SK-N-SH treated with all-trans-retinoic acid at 6 μM for 48 hours (cell line): ENCODE data around the gene SPEM1.

Experiments used
- ARNTL ChIP-seq: fragments of 450-650 bp; formaldehyde crosslinking; IDR thresholded peaks from 2 replicates; pipeline ENCODE4 v1.5.0; 2020; ENCODE audit warnings: low read depth, mild to moderate bottlenecking, moderate library complexity, borderline replicate concordance
- BACH2 ChIP-seq: fragments of 250-450 bp; sonication (Bioruptor Pico); IDR thresholded peaks from 2 replicates; pipeline ENCODE4 v1.9.0; 2021; ENCODE audit warnings: mild to moderate bottlenecking, borderline replicate concordance
- ISL1 ChIP-seq: fragments of 250-450 bp; sonication (Bioruptor Pico); IDR thresholded peaks from 2 replicates; pipeline ENCODE4 v2.1.2; 2022; ENCODE audit warnings: mild to moderate bottlenecking, moderate library complexity
- OSR1 ChIP-seq: fragments of 250-450 bp; sonication (Bioruptor Pico); IDR thresholded peaks from 2 replicates; pipeline ENCODE4 v1.8.0; 2022; ENCODE audit warnings: moderate library complexity, mild to moderate bottlenecking, inconsistent platforms
- TOX ChIP-seq: fragments of 250-450 bp; sonication (Bioruptor Pico); IDR thresholded peaks from 2 replicates; pipeline ENCODE4 v1.8.0; 2021; ENCODE audit warnings: mild to moderate bottlenecking, moderate library complexity, borderline replicate concordance
- ZFP3 ChIP-seq: fragments of 250-450 bp; sonication (Bioruptor Pico); IDR thresholded peaks from 2 replicates; pipeline ENCODE4 v1.5.0; 2020; ENCODE audit warnings: mild to moderate bottlenecking, moderate library complexity
- ZFP30 ChIP-seq: fragments of 450-650 bp; formaldehyde crosslinking; IDR thresholded peaks from 2 replicates; pipeline ENCODE4 v1.5.0; 2022; ENCODE audit warnings: mild to moderate bottlenecking, moderate library complexity
- ZNF565 ChIP-seq: fragments of 450-650 bp; formaldehyde crosslinking; conservative IDR thresholded peaks from 2 replicates; pipeline ENCODE4 v1.5.0; 2020; ENCODE audit warnings: low read depth, mild to moderate bottlenecking, moderate library complexity
- ZNF70 ChIP-seq: fragments of 450-650 bp; formaldehyde crosslinking; IDR thresholded peaks from 2 replicates; pipeline ENCODE4 v1.5.0; 2020; ENCODE audit warnings: mild to moderate bottlenecking, moderate library complexity
- TF ChIP-seq, protein P1 (sequence below): fragments of 250-450 bp; sonication (Bioruptor Pico); IDR thresholded peaks from 2 replicates; pipeline ENCODE4 v1.8.0; 2020; ENCODE audit warnings: mild to moderate bottlenecking, moderate library complexity, borderline replicate concordance
- TF ChIP-seq, protein P2 (sequence below): fragments of 250-450 bp; sonication (Bioruptor Pico); IDR thresholded peaks from 2 replicates; pipeline ENCODE4 v1.5.1; 2020; ENCODE audit warnings: low read depth, mild to moderate bottlenecking, moderate library complexity
- TF ChIP-seq, protein P3 (sequence below): fragments of 250-450 bp; sonication (Bioruptor Pico); IDR thresholded peaks from 2 replicates; pipeline ENCODE4 v1.5.1; 2021; ENCODE audit warnings: mild to moderate bottlenecking, moderate library complexity

DNA sequence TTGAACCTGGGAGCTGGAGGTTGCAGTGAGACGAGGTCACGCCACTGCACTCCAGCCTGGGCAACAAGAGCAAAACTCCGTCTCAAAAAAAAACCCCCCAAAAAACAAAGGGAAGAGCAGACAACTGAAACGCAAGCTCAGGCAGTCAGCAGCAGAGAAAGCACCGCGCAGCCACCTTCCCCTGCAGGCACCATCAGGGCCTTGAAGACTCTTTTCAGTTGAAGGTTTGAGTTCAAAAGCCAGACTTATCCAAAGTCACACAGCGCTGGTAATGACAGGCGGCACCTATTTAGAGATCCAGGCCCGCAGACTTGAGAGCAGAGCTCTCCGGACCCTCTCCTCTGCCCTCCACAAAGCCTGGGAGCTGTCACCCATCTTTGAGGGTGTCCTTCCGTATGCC lies 48.2 kb downstream of the SPEM1 start:
- TF ChIP-seq, protein P1, sequence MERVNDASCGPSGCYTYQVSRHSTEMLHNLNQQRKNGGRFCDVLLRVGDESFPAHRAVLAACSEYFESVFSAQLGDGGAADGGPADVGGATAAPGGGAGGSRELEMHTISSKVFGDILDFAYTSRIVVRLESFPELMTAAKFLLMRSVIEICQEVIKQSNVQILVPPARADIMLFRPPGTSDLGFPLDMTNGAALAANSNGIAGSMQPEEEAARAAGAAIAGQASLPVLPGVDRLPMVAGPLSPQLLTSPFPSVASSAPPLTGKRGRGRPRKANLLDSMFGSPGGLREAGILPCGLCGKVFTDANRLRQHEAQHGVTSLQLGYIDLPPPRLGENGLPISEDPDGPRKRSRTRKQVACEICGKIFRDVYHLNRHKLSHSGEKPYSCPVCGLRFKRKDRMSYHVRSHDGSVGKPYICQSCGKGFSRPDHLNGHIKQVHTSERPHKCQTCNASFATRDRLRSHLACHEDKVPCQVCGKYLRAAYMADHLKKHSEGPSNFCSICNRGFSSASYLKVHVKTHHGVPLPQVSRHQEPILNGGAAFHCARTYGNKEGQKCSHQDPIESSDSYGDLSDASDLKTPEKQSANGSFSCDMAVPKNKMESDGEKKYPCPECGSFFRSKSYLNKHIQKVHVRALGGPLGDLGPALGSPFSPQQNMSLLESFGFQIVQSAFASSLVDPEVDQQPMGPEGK (CRISPR knock-in tag): no peak
- no peak for TF ChIP-seq ZFP30
- TF ChIP-seq TOX (CRISPR knock-in tag): no peak
- no peak for TF ChIP-seq ZNF565 (CRISPR knock-in tag)
- no peak for TF ChIP-seq ZFP3 (CRISPR knock-in tag)
- no peak for TF ChIP-seq ISL1 (CRISPR knock-in tag)
- TF ChIP-seq BACH2 (CRISPR knock-in tag): no peak
- TF ChIP-seq, protein P2, sequence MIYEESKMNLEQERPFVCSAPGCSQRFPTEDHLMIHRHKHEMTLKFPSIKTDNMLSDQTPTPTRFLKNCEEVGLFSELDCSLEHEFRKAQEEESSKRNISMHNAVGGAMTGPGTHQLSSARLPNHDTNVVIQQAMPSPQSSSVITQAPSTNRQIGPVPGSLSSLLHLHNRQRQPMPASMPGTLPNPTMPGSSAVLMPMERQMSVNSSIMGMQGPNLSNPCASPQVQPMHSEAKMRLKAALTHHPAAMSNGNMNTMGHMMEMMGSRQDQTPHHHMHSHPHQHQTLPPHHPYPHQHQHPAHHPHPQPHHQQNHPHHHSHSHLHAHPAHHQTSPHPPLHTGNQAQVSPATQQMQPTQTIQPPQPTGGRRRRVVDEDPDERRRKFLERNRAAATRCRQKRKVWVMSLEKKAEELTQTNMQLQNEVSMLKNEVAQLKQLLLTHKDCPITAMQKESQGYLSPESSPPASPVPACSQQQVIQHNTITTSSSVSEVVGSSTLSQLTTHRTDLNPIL (CRISPR knock-in tag): no peak
- TF ChIP-seq OSR1 (CRISPR knock-in tag): no peak
- TF ChIP-seq, protein P3, sequence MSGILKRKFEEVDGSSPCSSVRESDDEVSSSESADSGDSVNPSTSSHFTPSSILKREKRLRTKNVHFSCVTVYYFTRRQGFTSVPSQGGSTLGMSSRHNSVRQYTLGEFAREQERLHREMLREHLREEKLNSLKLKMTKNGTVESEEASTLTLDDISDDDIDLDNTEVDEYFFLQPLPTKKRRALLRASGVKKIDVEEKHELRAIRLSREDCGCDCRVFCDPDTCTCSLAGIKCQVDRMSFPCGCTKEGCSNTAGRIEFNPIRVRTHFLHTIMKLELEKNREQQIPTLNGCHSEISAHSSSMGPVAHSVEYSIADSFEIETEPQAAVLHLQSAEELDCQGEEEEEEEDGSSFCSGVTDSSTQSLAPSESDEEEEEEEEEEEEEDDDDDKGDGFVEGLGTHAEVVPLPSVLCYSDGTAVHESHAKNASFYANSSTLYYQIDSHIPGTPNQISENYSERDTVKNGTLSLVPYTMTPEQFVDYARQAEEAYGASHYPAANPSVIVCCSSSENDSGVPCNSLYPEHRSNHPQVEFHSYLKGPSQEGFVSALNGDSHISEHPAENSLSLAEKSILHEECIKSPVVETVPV (CRISPR knock-in tag): no peak
- TF ChIP-seq ZNF70 (CRISPR knock-in tag): no peak
- no peak for TF ChIP-seq ARNTL
